Measurements from ENCODE around the gene CFAP97D2.

DNA sequence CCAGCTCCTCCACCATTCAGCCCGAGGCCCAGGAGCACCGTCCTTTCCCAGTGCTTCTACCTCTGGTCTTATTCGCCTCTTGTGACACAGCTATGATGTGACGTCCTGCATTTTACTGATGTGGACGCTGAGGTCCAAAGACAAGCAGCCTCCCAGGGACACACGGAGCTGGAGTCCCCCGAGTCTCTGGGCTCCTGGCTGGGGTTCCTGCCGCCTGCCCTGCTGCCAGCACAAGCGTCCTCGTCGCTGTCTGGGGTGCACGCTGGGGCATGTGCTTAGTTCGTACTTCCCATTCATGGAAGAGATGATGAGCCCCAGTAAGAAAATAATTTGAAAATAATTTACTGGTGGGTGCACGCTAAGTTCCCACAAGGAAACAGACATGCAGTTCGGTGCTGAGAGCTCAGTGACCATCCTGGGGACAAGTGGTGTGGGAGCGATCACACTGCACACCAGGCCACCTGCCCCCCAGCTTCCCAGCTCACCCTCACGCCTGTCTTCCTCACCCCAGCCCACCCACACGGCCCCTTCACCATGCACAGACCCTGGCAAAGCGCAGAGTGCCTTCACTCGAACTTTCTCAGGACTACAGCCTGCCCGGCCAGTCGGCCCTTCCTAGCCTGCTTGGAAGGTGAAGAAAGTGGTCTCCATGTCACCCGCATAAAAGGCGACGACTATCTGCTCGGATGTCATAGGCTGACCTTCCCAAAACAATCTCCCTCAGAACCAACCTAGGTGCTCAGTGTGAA is 14.2 kb upstream of the CFAP97D2 start:
- TF ChIP-seq, protein P1, sequence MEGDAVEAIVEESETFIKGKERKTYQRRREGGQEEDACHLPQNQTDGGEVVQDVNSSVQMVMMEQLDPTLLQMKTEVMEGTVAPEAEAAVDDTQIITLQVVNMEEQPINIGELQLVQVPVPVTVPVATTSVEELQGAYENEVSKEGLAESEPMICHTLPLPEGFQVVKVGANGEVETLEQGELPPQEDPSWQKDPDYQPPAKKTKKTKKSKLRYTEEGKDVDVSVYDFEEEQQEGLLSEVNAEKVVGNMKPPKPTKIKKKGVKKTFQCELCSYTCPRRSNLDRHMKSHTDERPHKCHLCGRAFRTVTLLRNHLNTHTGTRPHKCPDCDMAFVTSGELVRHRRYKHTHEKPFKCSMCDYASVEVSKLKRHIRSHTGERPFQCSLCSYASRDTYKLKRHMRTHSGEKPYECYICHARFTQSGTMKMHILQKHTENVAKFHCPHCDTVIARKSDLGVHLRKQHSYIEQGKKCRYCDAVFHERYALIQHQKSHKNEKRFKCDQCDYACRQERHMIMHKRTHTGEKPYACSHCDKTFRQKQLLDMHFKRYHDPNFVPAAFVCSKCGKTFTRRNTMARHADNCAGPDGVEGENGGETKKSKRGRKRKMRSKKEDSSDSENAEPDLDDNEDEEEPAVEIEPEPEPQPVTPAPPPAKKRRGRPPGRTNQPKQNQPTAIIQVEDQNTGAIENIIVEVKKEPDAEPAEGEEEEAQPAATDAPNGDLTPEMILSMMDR (IDR thresholded peaks at IDR 0.05 in 8 of 11, conservative IDR thresholded peaks at IDR 0.05 in 3 of 11), result no peak
- TF ChIP-seq POLR2AphosphoS5 (IDR thresholded peaks at IDR 0.05), result no peak
- TF ChIP-seq POLR2A (IDR thresholded peaks at IDR 0.05), result no peak
